GM18858 (cell line): Measurements from ENCODE around the gene MRTO4.
"Not testable (repeated sequence)": the region's sequence is repeated elsewhere in the genome, so short reads cannot be mapped to it uniquely, and the experiment has no call there.

Experiments
- ATAC-seq: cut with Tn5 transposase; IDR thresholded peaks from one replicate; pipeline ENCODE4 v1.9.1; 2021; ENCODE audit not compliant: unreplicated experiment

Gene MRTO4

GRCh38 chr1:19222979-19223824 is 28.4 kb upstream of the MRTO4 start:
- ATAC-seq: no peak

- ATAC-seq: no peak
Observed at GRCh38 chr1:19229229-19229628, 22.4 kb upstream of the MRTO4 start.

- no peak for ATAC-seq
Observed at GRCh38 chr1:19229828-19230325, 21.7 kb upstream of the MRTO4 start.

GRCh38 chr1:19231736-19232523 is 19.7 kb upstream of the MRTO4 start:
- ATAC-seq: not testable (repeated sequence)

GRCh38 chr1:19232524-19232846 is 19.1 kb upstream of the MRTO4 start:
- no peak for ATAC-seq

- no peak for ATAC-seq
Observed at GRCh38 chr1:19234224-19234623, 17.4 kb upstream of the MRTO4 start.

- no peak for ATAC-seq
Observed at GRCh38 chr1:19239876-19240275, 11.7 kb upstream of the MRTO4 start.

GRCh38 chr1:19240673-19241538 is 10.7 kb upstream of the MRTO4 start:
- ATAC-seq: no peak

- no peak for ATAC-seq
Observed at GRCh38 chr1:19250629-19251304, 838 bp upstream of the MRTO4 start.

- no peak for ATAC-seq
Observed at GRCh38 chr1:19254416-19254815, 2.8 kb downstream of the MRTO4 start.

GRCh38 chr1:19255288-19255687 is 3.7 kb downstream of the MRTO4 start:
- no peak for ATAC-seq

GRCh38 chr1:19256301-19256700 is 4.7 kb downstream of the MRTO4 start:
- ATAC-seq: not testable (repeated sequence)

GRCh38 chr1:19257178-19257914 is 5.7 kb downstream of the MRTO4 start:
- ATAC-seq: no peak

GRCh38 chr1:19258353-19258752 is 6.7 kb downstream of the MRTO4 start:
- no peak for ATAC-seq

- no peak for ATAC-seq
Observed at GRCh38 chr1:19260211-19261138, 8.9 kb downstream of the MRTO4 start.

GRCh38 chr1:19262047-19262446 is 10.4 kb downstream of the MRTO4 start:
- ATAC-seq: no peak

- no peak for ATAC-seq
Observed at GRCh38 chr1:19262744-19263143, 11.1 kb downstream of the MRTO4 start.

- ATAC-seq: no peak
Observed at GRCh38 chr1:19268445-19268844, 16.8 kb downstream of the MRTO4 start.
